HG02623 (cell line): ENCODE data around the gene CCL1.

Experiments
- ATAC-seq: cut with Tn5 transposase; IDR thresholded peaks from one replicate; pipeline ENCODE4 v1.9.1; 2021; ENCODE audit warnings: moderate library complexity; ENCODE audit not compliant: unreplicated experiment

CCL1 gene

GRCh38 chr17:34384271-34384670 is 21.2 kb upstream of the CCL1 start:
- ATAC-seq = no peak

GRCh38 chr17:34383216-34383615 is 20.2 kb upstream of the CCL1 start:
- ATAC-seq = no peak

- ATAC-seq = no peak
These were observed 19.6 kb upstream of the CCL1 start for GRCh38 chr17:34382621-34383124.

- no peak for ATAC-seq
These were observed 16.8 kb upstream of the CCL1 start for GRCh38 chr17:34379868-34380267.

- no peak for ATAC-seq
These were observed 15.7 kb upstream of the CCL1 start for GRCh38 chr17:34378664-34379101.

GRCh38 chr17:34377078-34377823 is 14.2 kb upstream of the CCL1 start:
- ATAC-seq = no peak

GRCh38 chr17:34375426-34375997 is 12.5 kb upstream of the CCL1 start:
- no peak for ATAC-seq

GRCh38 chr17:34374457-34374856 is 11.4 kb upstream of the CCL1 start:
- ATAC-seq = no peak

GRCh38 chr17:34371405-34372100 is 8.5 kb upstream of the CCL1 start:
- no peak for ATAC-seq

GRCh38 chr17:34370997-34371395 is 8.0 kb upstream of the CCL1 start:
- no peak for ATAC-seq

GRCh38 chr17:34370376-34370996 is 7.5 kb upstream of the CCL1 start:
- no peak for ATAC-seq

- ATAC-seq = no peak
These were observed 6.5 kb upstream of the CCL1 start for GRCh38 chr17:34369571-34369970.

GRCh38 chr17:34368946-34369500 is 6.0 kb upstream of the CCL1 start:
- ATAC-seq = no peak

GRCh38 chr17:34368196-34368945 is 5.3 kb upstream of the CCL1 start:
- ATAC-seq = no peak

- ATAC-seq = no peak
These were observed 4.6 kb upstream of the CCL1 start for GRCh38 chr17:34367486-34368195.

GRCh38 chr17:34366529-34367107 is 3.6 kb upstream of the CCL1 start:
- no peak for ATAC-seq

GRCh38 chr17:34366010-34366409 is 3.0 kb upstream of the CCL1 start:
- ATAC-seq = no peak

GRCh38 chr17:34365340-34365739 is 2.3 kb upstream of the CCL1 start:
- ATAC-seq = no peak

GRCh38 chr17:34364751-34365150 is 1.7 kb upstream of the CCL1 start:
- no peak for ATAC-seq
